GM20000 (cell line): ENCODE measurements around the gene APIP.

Experiments
- DNase-seq: peaks from one replicate; pipeline ENCODE4 v3.0.0; 2012; ENCODE audit warnings: low spot score
- CTCF ChIP-seq: IDR thresholded peaks from 2 replicates; pipeline ENCODE4 v1.5.1; 2012; ENCODE audit warnings: mild to moderate bottlenecking, control low read depth; ENCODE audit errors: extremely low read depth, missing control alignments

The APIP gene, protein sequence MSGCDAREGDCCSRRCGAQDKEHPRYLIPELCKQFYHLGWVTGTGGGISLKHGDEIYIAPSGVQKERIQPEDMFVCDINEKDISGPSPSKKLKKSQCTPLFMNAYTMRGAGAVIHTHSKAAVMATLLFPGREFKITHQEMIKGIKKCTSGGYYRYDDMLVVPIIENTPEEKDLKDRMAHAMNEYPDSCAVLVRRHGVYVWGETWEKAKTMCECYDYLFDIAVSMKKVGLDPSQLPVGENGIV

GRCh38 chr11:34916015-34916842, at the start of gene APIP, which contains the start of gene PDHX:
TSS of gene APIP (minus strand) at chr11:34916379. CDS start at chr11:34916284, 95 bp downstream.
TSS of gene PDHX (plus strand) at chr11:34916618. CDS start at chr11:34916656, 38 bp downstream.
- no peak for TF ChIP-seq CTCF
- peak; percentile 99 for DNase-seq

- DNase-seq: no peak
- no peak for TF ChIP-seq CTCF
Measured at GRCh38 chr11:34964610-34965331, 48.6 kb upstream of the APIP start.

DNA sequence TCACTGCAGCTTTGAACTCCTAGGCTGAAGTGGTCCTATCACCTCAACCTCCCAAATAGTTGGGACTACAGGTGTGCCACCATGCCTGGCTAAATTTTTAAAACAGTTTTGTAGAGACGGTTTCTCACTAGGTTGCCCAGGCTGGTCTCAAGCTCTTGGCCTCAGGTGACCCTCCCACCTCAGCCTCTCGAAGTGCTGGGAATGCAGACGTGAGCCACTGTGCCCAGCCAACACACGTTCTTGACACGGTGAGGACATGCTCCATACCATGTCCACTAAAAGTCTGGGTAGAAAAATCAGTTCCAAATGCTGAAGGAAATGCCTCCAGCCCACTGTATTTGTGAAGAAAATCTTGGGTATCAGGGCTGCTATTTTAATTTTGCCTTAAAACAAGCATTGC, 47.2 kb upstream of the APIP start:
- TF ChIP-seq CTCF: no peak
- DNase-seq: no peak

DNA sequence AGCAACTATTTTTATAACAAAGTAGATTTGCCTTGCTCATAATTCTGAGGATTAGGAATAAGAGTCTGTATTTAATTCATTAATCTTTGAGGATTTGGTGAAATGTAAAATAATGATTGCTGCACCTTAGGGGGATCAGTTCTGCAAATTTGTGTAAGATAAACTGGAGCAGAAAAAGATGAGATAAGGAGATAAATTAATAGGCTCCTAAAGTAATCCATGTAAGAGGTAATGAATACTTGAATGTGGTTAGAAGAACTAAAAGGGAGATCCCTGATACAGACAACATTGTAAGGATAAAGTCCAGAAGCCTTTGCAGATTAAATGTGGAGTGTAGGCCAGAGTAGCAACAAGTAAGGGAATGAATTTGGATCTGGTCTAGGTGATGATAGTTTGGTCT, 45.9 kb upstream of the APIP start:
- TF ChIP-seq CTCF: no peak

DNA sequence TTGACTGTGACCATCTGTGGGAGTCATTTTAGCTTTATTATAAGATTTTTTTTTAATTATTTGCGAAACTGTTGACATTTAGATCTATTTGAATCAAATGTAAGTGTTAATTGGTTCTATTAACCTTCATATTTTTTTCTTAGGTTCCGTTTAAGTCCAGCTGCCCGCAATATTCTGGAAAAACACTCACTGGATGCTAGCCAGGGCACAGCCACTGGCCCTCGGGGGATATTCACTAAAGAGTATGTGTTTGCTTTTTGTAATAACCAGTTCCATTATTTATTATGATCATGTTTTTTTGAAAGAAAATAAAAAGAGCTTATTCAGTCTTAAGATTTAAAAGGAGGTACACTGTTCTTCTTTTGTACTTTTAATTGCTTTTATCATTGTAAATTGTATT, 44.1 kb upstream of the APIP start:
- DNase-seq: no peak
- TF ChIP-seq CTCF: no peak

More for the DNA sequence above, 45.9 kb upstream of the APIP start:
- DNase-seq: no peak

GRCh38 chr11:34959770-34960169, 43.6 kb upstream of the APIP start:
- DNase-seq: no peak
- TF ChIP-seq CTCF: no peak

GRCh38 chr11:34957606-34958005, 41.4 kb upstream of the APIP start:
- no peak for TF ChIP-seq CTCF
- DNase-seq: no peak
